Measurements from ENCODE around the gene NARF.
"Not testable (repeated sequence)": the region's sequence is repeated elsewhere in the genome, so short reads cannot be mapped to it uniquely, and the experiment has no call there.

Gene NARF

DNA sequence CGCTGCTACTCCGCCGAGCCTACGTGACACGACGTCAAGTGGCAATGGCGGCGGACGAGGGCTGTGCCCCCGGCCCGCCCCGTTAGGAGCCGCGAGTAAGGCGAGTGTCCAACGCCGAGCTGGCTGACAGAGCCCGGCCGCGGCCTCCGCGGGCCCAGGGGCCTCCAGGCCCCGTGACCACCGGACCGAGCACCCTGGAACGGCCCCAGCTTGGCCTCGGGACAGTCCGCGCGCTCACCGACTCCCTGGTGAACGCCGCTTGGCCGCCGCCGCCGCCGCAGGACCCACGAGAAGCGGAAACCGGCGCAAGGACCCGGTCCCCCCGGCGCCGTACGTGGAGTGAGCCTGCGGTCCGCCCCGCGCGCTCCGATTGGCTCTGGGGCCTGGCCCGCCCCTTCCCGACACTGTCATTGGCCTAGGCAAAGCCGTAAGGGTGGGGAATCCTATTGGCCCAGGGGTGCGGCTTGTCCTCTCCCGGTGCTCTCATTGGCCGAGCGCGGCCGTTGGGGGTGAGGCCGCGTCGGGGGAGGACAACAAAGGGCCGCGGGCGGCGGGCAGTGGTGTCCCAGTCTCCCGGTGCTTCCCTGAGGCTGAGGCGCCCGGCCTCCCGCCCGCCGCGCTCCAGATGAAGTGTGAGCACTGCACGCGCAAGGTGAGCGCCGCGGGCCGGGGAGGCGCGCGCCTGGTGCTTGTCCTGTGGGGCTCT, at the start of gene NARF:
TSS of gene NARF (plus strand) at position 563 of the 706 bp plus-strand sequence. CDS start at position 626, 63 bp downstream.
- DNase-seq: peak; percentile 95

DNA sequence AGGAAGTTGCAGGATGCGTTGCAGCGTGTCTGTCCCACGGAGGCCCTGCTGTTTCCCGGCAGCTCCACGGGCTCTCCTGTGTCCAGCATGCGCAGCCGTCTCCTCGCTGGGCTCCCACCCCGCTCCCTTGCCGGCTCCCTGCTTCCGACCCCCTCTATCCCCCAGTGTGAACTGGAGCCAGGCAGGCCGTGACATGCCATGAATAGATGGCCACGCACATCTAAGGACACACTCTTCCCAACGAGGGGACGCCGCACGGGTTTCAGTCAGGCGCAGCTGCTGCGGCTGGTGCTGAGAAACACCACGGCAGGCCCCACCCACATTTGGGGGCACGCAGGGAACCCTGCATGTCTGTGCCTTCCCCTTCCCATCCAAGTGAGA, 49.6 kb upstream of the NARF start:
- no peak for DNase-seq

DNA sequence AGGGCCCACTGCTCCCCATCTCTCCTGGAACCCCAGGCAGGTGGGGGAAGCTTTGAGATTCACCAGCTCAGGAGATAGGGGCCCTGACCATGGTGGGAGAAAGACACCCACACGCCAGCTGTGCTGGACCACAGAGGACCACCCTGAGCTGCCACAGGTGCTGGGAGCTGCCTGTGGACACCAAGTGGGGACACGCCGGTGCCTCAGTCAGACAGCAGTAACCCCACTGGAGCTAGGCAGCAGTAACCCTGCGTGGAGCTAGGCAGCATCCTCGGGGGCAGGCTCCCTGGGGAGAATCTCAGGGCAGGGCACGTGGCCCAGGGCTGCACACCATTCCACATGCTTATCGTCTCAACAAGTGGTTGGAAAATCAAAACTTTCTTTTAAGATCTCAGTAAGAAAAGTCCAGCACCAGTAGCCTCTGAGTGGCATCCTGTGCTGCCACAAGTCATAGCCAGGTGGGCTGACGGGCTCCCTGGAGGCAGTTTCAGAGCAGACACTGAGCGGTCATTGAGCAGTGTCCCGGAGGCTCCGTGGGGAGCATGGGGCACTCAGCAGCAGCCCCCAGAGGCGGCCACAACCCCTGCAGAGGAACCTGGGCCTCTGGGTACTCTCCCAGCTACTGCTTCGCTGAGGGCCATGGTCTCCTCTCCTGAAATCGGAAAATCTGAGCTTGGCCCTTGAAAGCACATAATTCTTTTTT, 48.4 kb upstream of the NARF start:
- no peak for DNase-seq

DNA sequence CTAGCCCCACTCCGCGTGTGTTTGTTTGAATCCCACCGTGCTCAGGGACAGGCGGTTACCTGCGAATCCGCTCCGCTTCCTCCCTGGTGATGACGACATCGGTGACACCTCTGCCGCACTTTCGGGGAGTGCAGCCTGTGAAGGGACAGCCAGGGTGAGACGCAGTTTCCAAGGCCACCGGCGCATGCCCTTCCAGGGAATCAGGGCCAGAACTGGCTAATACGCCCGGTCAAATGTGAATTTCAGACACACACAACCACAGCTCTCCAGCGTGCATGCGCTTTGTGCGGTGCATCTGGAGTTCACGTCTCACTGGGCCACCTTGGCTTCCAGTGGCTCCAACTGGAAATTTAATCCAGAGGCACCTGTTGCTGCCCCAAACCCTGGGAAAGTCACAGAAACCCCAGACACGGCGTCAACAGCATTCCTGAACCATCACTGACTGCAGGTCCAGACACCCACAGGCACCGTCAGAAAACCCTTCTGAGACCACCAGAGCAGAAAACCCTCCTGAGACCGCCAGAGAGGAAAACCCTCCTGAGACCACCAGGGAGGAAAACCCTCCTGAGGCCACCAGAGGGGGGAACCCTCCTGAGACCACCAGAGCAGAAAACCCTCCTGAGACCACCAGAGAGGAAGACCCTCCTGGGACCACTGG, 47.0 kb upstream of the NARF start:
- DNase-seq: no peak

DNA sequence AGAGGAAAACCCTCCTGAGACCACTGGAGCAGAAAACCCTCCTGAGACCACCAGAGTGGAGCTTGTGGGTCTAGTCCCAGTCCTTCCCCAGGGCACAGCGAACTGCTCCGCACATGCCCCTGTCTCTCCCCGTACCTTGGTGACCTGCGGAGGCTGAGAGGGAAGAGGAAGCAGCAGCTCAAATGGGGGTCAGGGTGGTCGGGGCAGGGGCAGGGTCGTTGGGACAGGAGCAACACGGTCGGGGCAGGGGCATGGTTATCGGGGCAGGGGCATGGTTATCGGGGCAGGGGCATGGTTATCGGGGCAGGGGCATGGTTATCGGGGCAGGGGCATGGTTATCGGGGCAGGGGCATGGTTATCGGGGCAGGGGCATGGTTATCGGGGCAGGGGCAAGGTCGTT, 46.5 kb upstream of the NARF start:
- DNase-seq: not testable (repeated sequence)

DNA sequence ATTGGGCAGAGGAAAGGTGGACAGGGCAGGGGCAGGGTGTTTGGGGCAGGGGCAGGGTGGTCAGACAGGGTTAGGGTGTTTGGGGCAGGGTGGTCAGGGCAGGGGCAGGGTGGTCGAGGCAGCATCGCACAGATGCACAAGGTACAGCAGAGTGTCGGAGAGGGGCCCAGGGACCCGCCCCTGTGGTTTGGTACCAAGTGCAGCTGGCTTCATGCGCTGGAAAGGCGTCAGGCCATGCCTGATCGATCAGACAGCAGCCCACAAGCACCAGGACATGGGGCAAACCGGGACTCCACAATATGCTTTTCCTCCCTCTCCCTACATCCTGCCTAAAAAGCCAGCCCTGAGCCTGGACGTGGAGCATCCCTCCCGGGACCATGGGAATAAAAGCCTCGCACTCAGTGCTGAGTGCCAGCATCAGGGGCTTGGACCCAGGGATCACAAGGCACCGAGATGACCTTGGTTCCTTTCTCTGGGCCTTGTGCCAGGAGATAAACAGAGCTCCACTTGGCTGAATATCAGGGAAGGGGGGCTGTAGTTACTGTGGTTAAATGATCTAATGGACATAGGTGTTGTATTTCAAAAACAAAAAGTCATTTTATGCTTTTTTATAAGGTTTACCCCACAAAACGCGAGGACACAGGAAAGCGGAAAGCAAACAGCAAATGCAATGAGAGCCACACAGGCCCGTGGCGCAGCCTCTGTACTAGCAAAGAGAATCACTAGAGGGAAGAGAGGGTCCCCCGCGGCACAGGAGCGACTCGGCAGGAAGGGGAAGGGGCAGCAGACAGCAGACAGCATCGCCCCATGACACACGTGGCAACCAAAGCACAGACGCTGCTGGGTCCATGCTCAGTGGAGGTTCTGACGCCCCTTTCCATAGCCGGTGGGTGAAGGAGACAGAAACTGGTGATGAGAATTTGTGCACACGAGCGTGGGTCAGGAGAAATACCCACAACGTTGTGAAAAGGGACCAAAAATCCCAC, 45.7 kb upstream of the NARF start:
- DNase-seq: no peak

DNA sequence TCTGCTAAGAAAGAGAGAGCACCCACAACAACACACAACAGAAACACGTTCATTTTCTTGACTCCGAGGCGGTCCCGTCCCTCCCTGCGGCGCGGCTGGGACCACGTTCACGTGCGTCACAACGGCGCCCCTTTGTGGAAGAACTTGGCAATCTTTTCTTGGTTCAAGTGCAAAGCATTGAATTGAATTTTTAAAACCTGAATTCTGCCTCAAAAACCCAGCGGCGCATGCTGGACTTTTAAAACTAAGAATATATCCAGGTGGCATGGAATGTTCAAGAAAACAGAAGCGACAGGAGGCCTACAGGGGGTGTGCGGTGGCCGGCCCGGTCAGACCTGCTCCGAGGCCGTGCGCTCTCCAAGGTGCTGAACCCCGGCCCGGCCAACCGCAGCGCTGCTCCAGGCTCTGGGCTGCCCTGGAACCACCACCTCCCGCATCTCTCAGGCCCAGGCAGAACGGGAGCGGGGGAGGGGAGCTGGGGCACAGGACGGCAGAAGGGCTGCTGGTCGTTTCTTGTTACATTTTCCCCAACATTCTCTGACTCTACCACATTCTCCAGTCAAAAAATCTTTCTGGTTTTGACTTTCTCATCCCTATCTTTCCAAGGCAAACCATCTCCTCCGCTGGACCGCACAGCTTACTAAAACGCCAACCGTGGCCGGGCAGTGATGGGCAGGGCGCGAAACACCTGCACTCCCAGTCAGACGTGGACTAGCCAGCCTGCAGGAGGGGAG, 43.8 kb upstream of the NARF start:
- peak; percentile 68 for DNase-seq

DNA sequence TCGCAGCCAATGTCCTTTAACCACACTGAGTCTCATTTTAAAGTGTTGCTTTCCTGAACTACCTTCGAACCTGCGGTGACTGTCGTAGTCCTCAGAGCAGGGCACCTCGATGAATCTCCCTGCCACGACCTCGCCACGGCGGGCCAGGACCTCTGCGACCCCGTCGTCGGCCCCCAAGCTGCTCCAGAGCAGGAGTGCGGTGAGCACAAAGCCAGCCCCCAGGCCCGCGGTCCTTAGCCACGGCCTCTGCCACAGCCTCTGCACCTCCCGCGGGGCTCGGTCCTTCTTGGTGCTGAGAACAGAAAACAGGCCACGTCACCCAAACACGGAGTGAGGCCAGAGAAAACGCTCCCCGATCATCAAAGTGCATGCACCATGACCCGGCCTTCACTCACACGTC, 43.2 kb upstream of the NARF start:
- DNase-seq: no peak

DNA sequence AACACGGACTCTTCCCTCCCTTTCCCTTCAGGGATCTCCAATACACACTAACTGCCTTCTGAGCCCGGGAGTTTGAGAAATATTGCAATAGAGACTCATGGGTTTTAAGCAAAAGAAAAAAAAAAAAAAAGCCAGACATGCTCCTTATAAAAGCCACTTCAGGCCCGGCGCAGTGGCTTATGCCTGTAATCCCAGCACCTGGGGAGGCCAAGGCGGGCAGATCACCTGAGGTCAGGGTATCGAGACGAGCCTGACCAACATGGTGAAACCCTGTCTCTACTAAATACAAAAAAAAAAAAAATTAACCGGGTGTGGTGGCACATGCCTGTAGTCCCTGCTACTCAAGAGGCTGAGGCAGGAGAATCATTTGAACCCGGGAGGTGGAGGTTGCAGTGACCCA, 42.8 kb upstream of the NARF start:
- DNase-seq: no peak

DNA sequence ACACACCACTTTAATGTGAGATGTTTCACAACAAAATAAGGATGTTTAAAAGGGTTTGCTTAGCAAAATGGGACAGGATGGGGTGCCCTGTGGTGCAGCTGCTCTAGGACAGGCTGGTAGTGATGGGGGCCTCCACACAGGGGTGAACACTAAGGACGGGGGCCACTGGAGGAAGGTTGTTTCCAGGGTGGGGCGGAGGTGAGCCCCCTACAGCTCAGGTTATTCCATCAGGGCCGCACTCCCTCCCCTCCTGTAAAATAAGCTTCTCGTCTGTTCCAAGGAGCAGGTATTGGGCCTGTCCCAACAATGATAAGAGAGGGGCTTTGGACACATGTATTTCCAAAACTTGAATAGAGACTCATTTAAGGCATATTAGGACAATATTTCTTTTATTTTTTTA, 42.3 kb upstream of the NARF start:
- DNase-seq: no peak

DNA sequence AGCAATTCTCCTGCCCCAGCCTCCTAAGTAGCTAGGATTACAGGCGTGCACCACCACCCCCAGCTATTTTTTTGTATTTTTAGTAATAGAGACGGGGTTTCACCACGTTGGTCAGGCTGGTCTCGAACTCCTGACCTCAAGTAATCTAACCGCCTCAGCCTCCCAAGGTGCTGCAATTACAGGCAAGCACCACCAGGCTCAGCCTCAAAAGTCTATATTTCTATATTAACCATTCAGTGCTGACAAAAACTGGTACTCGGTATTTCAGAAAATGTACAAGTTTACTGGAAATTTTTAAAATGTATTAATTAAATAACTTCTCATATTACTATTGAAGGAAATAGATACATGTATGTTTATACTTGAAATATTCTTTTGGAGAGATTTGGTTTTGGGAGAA, 41.8 kb upstream of the NARF start:
- DNase-seq: no peak

DNA sequence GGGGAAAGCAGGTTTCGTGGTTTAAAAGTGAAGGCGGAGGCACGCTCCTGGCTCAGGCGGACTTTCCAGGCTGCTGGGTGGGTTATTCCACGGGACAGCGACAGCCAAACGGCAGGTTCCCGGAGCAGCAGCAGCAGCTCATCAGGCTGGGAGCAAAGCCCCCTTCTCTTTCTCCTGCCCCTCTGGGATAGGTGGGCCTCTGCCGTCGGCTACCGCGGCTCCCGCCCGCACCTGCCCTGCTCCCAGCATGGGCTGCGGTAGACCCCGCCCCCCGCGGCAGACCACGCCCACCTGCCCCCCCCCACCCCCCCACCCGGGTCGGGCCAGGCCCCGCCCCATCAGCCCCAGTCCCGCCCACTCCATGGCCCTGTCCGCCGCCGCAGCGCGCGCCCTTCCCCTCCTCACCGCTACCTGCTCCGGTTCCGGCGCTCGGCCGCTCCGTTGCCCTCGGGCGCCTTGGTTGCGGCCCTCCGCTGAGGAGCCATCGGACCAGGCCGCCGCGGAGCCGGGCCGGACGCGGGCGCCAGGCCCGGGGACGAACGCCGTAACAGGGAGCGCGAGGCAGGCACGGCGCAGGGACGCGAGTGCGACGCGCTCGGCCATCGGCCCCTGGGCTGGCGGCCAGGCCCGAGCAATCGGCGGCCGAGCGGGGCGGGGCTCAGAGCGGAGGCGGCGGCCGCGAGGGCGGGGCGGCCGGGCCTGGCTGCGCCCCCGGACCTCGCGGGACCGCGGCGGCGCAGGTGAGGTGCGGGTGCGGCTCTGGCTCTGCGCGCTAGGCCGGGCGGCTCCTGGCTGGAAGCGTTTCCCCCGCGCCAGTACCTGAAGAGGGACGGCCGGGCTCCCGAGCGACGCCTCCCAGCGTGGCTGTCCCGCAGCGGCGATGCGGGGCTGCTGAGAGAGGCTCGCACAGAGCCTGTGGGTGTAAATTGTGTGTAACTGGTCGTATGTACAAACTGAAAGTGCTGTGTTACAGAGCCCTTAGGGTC, 40.2 kb upstream of the NARF start, which contains the start of the genes HEXD and OGFOD3:
TSS of gene HEXD (plus strand) at position 347 of the 986 bp plus-strand sequence. CDS start 1,453 bp downstream, outside the sequence.
TSS of gene OGFOD3 (minus strand) at position 586 of the 986 bp plus-strand sequence. CDS start at position 485, 101 bp downstream.
- DNase-seq: peak; percentile 92

DNA sequence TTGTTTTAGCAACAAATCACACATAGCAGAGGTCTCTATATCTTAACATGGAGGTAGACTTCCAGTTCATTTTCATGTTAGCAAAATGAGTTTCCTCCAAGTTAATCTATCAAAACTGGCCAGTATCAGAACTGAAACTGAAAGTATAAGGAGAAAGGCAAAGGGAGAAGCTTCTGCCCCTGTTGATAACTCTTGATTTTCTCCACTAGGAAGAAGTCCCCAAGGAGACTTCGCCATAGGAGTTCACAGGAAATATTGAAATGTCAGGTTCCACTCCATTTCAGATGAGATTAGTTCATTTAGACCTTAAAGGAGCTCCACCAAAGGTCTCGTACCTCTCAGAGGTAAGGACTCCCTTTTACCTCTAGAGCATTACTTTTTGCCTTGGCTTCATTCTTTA, 39.0 kb upstream of the NARF start:
- DNase-seq: no peak

DNA sequence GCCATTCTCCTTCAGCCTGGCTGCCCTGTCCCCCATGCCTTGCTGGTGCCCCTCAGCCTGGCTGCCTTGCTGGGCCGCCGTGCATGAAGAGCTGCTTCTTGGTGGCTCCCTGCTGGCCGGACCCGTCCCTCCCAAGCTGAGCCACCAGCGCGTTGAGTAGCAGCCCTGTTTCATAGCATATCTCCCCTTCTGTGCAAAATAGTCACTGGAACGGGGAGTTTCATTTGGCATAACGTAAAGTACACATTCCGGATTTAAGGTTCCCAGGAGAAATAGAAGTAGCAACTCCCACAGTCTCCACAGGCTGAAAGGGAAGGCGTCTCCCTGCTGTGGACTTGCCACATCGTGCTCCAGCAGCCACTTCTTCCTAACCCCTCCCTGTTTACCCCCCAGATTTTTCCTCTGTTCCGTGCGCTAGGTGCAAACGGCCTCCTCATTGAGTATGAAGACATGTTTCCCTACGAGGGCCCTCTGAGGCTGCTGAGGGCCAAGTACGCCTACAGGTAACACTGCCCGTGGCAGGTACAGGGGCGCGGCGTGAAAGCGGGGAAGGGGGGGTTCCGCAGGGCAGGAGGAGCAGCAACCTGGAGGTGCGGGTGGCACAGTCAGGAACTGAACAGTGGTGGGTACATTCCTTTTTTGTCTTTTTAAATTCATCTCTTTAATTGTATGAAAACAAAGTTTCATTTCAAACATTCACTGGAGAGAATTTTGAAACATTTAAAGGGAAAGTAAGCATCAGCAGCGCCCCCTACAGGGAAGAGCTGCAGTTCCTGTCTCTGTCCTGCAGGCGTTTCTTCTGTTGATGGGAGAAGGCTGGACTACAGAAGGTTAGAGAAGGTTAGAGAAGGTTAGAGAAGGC, 34.3 kb upstream of the NARF start:
- DNase-seq: peak; percentile 61

DNA sequence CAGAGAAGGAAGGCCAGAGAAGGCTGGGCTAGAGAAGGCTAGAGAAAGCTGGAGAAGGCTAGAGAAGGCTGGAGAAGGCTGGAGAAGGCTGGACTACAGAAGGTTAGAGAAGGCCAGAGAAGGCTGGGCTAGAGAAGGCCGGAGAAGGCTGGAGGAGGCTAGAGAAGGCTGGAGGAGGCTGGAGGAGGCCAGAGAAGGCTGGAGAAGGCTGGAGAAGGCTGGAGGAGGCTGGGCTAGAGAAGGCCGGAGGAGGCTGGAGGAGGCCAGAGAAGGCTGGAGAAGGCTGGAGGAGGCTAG, 33.7 kb upstream of the NARF start:
- DNase-seq: no peak

DNA sequence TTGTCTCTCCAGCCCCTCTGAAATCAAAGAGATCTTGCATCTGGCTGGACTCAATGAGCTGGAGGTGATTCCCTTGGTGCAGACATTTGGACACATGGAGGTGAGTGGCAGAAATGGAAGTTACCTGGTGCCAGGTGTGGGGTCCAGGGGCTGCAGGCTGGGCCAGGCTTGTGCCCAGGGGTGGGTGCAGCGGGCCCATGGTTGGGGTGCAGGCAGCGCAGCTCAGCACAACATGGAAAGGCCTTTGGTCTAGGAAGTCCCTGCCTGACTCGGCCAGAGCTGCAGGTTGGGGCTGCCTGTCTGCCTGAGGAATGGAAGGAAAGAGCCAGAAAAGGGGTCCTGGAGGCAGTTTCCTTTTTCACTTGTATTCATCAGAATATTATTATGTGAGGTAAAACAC, 30.0 kb upstream of the NARF start:
- DNase-seq: no peak

DNA sequence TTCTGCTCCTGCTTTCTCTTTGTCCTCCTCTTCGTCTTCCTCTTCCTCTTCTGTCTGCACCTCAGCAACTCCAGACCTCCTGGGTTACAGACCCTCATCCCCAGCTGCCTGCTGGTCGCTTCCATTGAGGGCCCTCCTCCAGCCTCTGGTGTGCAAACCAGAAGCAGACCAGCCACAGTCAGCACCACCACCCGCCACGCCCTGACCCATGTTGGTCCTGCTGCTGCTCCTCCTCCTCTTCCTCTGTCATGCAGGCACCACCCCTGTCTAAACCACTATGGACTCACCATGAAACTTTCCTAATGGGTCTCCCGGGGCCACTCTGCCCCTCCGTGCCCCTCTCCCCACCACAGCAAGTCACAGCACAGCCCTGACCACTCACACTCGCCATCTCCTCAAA, 28.7 kb upstream of the NARF start:
- DNase-seq: no peak

DNA sequence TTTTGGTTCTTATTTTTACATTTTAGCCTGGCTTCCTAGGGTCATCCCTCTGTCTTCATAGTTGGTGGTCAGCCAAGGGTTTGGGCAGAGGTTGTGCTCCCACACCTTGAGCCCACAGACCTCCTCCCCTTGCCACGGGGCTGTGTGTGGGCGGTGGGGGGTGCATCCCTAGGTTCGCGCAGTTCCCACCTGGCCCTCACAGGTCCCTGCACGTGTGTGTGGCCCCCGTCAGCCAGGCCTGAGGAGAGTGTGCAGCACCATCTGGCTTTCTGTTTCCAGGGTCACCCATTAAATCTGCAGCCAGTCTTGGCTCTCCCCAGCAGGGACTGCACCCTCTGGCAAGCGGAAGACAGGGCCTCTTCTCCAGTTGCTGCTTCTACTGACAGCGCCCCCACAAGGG, 26.5 kb upstream of the NARF start:
- DNase-seq: no peak

DNA sequence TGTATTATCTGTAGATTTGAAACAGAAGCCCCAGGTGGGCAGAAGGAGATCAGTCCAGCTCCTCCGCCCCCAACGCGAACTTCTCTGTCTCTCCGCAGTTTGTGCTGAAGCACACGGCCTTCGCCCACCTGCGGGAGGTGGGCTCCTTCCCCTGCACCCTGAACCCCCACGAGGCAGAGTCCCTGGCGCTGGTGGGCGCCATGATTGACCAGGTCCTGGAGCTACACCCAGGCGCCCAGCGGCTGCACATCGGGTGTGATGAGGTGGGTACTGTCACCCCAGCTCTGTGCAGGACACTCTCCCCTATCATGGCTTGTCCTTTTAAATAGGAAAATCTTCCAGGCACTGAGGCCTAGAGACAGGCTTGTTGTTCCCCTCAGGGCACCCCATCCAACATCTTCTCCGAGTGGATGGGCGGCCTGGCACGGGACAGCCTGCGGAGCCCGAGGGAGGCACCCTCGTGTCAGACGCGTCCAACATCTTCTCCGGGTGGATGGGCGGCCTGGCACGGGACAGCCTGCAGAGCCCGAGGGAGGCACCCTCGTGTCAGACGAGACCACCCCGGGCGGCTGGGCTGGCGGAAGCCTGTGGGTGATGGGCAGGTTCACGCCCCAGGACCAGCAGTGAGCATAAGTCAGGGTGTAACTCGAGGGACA, 24.9 kb upstream of the NARF start:
- DNase-seq: no peak

Measured in activated CD4-positive, CD25-positive, alpha-beta regulatory T cell treated with anti-CD3 and anti-CD28 coated beads, Interleukin-2, amount 50 U/mL, for 72 hours (primary cell).